ENCODE data around the gene NYNRIN. TPM values are rescaled to one million over a fixed set of nuclear protein-coding genes. Genes with fewer than 3 reads are reported as not detected.

Gene NYNRIN
- polyA plus RNA-seq, 1 experiment = 10.5 TPM

- H3K27ac ChIP-seq (ENCODE audit: low read depth, low read length) = no peak overlapping the region
- no peaks in the 10 kb centered on the region for H3K27me3 ChIP-seq (ENCODE audit: control insufficient read depth, insufficient read depth, low read length)
- no peak for DNase-seq (ENCODE audit: low read depth, low spot score)
- H3K4me3 ChIP-seq (ENCODE audit: low read depth, low read length) = no peak overlapping the region
- ChIA-PET CTCF (no interaction called here), POLR2A (no interaction called here)
- TF ChIP-seq, protein P1, sequence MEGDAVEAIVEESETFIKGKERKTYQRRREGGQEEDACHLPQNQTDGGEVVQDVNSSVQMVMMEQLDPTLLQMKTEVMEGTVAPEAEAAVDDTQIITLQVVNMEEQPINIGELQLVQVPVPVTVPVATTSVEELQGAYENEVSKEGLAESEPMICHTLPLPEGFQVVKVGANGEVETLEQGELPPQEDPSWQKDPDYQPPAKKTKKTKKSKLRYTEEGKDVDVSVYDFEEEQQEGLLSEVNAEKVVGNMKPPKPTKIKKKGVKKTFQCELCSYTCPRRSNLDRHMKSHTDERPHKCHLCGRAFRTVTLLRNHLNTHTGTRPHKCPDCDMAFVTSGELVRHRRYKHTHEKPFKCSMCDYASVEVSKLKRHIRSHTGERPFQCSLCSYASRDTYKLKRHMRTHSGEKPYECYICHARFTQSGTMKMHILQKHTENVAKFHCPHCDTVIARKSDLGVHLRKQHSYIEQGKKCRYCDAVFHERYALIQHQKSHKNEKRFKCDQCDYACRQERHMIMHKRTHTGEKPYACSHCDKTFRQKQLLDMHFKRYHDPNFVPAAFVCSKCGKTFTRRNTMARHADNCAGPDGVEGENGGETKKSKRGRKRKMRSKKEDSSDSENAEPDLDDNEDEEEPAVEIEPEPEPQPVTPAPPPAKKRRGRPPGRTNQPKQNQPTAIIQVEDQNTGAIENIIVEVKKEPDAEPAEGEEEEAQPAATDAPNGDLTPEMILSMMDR (IDR thresholded peaks at IDR 0.05; ENCODE audit: low read depth, low read length) = no peak
- no peaks in the 10 kb centered on the region for H3K9me3 ChIP-seq (ENCODE audit: control insufficient read depth, insufficient read depth, low read length)
These were observed 65.3 kb downstream of the NYNRIN start for GRCh38 chr14:24463884-24464785.

DNA sequence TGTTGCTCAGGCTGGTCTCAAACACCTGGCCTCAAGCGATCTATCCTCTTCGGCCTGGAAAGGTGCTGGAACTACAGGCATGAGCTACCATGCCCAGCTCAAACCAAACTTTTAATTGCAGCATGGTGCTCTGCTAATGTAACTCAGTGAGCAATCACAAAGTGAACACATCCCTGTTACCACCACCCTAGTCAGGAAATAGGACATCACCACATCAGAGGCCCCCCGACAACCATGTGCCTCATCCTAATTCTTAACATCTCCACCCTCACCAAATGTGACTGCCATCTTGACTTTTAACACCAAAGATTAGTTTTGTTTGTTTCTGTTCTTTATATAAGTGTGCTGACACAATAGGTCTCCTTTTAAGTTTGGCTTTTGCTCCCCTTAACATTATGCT lies 66.6 kb downstream of the NYNRIN start:
- no peak overlapping the region for H3K27ac ChIP-seq (ENCODE audit: low read depth, low read length)
- TF ChIP-seq, protein P1 (IDR thresholded peaks at IDR 0.05; ENCODE audit: low read depth, low read length) = no peak
- CTCF ChIA-PET = interaction anchor here (0.5 kb wide), 1 partner anchor 91 kb away, joined by 4 read pairs; no protein-coding TSS in a partner anchor
- no peaks in the 10 kb centered on the region for H3K9me3 ChIP-seq (ENCODE audit: control insufficient read depth, insufficient read depth, low read length)
- H3K4me3 ChIP-seq (ENCODE audit: low read depth, low read length) = no peak overlapping the region
- H3K27me3 ChIP-seq (ENCODE audit: control insufficient read depth, insufficient read depth, low read length) = no peaks in the 10 kb centered on the region
- POLR2A ChIA-PET = no interaction called here
- DNase-seq (ENCODE audit: low read depth, low spot score) = no peak

GRCh38 chr14:24465805-24466204 lies 67.0 kb downstream of the NYNRIN start:
- POLR2A ChIA-PET = no interaction called here
- H3K4me3 ChIP-seq (ENCODE audit: low read depth, low read length) = no peak overlapping the region
- CTCF ChIA-PET = interaction anchor here (0.5 kb wide), 1 partner anchor 91 kb away, joined by 4 read pairs; no protein-coding TSS in a partner anchor
- no peak for DNase-seq (ENCODE audit: low read depth, low spot score)
- TF ChIP-seq, protein P1 (IDR thresholded peaks at IDR 0.05; ENCODE audit: low read depth, low read length) = no peak
- H3K9me3 ChIP-seq (ENCODE audit: control insufficient read depth, insufficient read depth, low read length) = no peaks in the 10 kb centered on the region
- no peak overlapping the region for H3K27ac ChIP-seq (ENCODE audit: low read depth, low read length)
- no peaks in the 10 kb centered on the region for H3K27me3 ChIP-seq (ENCODE audit: control insufficient read depth, insufficient read depth, low read length)

Small RNA genes within 50 kb of the gene (small RNA-seq; reads per million reads assigned to genes)
- not detected for gene RF00026 (ENCODE audit: insufficient read length, low read depth)

Other genes starting within 250 kb of the NYNRIN start
- gene IRF9, start 237.7 kb upstream of the NYNRIN start, polyA plus RNA-seq (2011; rRNA removed) = 48.4 and 55.1 TPM in 2 replicates
- 1.5 and 2.5 TPM in 2 replicates for gene REC8, start 226.9 kb upstream of the NYNRIN start, polyA plus RNA-seq (2011; rRNA removed)
- gene IPO4, start 210.2 kb upstream of the NYNRIN start, polyA plus RNA-seq (2011; rRNA removed) = 15.2 and 20.9 TPM in 2 replicates
- gene TM9SF1, start 203.6 kb upstream of the NYNRIN start, polyA plus RNA-seq (2011; rRNA removed) = 41.7 and 44.9 TPM in 2 replicates
- not detected in 2 replicates for gene TSSK4, start 193.3 kb upstream of the NYNRIN start, polyA plus RNA-seq (2011; rRNA removed)
- 48.0 and 55.7 TPM in 2 replicates for gene CHMP4A, start 185.5 kb upstream of the NYNRIN start, polyA plus RNA-seq (2011; rRNA removed)
- gene MDP1, start 182.9 kb upstream of the NYNRIN start, polyA plus RNA-seq (2011; rRNA removed) = 14.9 and 16.1 TPM in 2 replicates
- 335 and 363 TPM in 2 replicates for gene NEDD8, start 166.6 kb upstream of the NYNRIN start, polyA plus RNA-seq (2011; rRNA removed)
- 89.2 and 95.6 TPM in 2 replicates for gene GMPR2, start 166.1 kb upstream of the NYNRIN start, polyA plus RNA-seq (2011; rRNA removed)
- gene TINF2, start 156.4 kb upstream of the NYNRIN start, polyA plus RNA-seq (2011; rRNA removed) = 38.2 and 38.4 TPM in 2 replicates
- gene TGM1, start 135.8 kb upstream of the NYNRIN start, polyA plus RNA-seq (2011; rRNA removed) = 0.97 and 1.4 TPM in 2 replicates
- gene RABGGTA, start 127.4 kb upstream of the NYNRIN start, polyA plus RNA-seq (2011; rRNA removed) = 17.9 and 24.7 TPM in 2 replicates
- 33.8 and 36.6 TPM in 2 replicates for gene DHRS1, start 99.2 kb upstream of the NYNRIN start, polyA plus RNA-seq (2011; rRNA removed)
- gene NOP9, start 99.2 kb upstream of the NYNRIN start, polyA plus RNA-seq (2011; rRNA removed) = 12.0 and 13.7 TPM in 2 replicates
- gene CIDEB, start 91.0 kb upstream of the NYNRIN start, polyA plus RNA-seq (2011; rRNA removed) = 0.31 and 0.48 TPM in 2 replicates
- gene LTB4R2, start 88.9 kb upstream of the NYNRIN start, polyA plus RNA-seq (2011; rRNA removed) = 0.91 and 0.93 TPM in 2 replicates
- 0.98 and 1.2 TPM in 2 replicates for gene LTB4R, start 87.5 kb upstream of the NYNRIN start, polyA plus RNA-seq (2011; rRNA removed)
- gene ADCY4, start 63.9 kb upstream of the NYNRIN start, polyA plus RNA-seq (2011; rRNA removed) = 0.04 TPM in 1 of 2 replicates, not detected in the other
- 0.09 TPM in 1 of 2 replicates, not detected in the other for gene RIPK3, start 59.0 kb upstream of the NYNRIN start, polyA plus RNA-seq (2011; rRNA removed)
- gene NFATC4, start 30.8 kb upstream of the NYNRIN start, polyA plus RNA-seq (2011; rRNA removed) = 35.7 and 42.0 TPM in 2 replicates
- gene CBLN3, start 30.7 kb downstream of the NYNRIN start, polyA plus RNA-seq (2011; rRNA removed) = 1.8 and 2.3 TPM in 2 replicates
- 16.8 and 17.6 TPM in 2 replicates for gene KHNYN, start 31.0 kb downstream of the NYNRIN start, polyA plus RNA-seq (2011; rRNA removed)
- 22.9 and 24.9 TPM in 2 replicates for gene SDR39U1, start 43.8 kb downstream of the NYNRIN start, polyA plus RNA-seq (2011; rRNA removed)
- not detected in 2 replicates for gene CMA1, start 109.3 kb downstream of the NYNRIN start, polyA plus RNA-seq (2011; rRNA removed)
- not detected in 2 replicates for gene CTSG, start 177.2 kb downstream of the NYNRIN start, polyA plus RNA-seq (2011; rRNA removed)
- not detected in 2 replicates for gene GZMH, start 210.7 kb downstream of the NYNRIN start, polyA plus RNA-seq (2011; rRNA removed)
- not detected in 2 replicates for gene GZMB, start 235.2 kb downstream of the NYNRIN start, polyA plus RNA-seq (2011; rRNA removed)